ENCODE data around the gene HBS1L. TPM values are rescaled to one million over a fixed set of nuclear protein-coding genes. Genes with fewer than 3 reads are reported as not detected.

Gene HBS1L
- total and polyA plus RNA-seq, 9 of the 15 experiments (the other 6 are each of a cell fraction or from before 2014, with no cell fraction given), result 101 to 199 (median 145) TPM

- H3K9ac ChIP-seq (ENCODE audit: insufficient read depth in 1 of 2, low read depth in 2 of 2, low read length in 2 of 2), result no peak overlapping the region
- in situ Hi-C loops (cut with MboI), result no loop called here
- CTCF ChIA-PET (ENCODE audit: low intra/inter-chr PET ratio), result no interaction called here
- no peak overlapping the region for H3K4me3 ChIP-seq
- FAIRE-seq (no peak), ATAC-seq (no peak), DNase-seq (ENCODE audit: extremely low read depth in 1 of 4, low spot score in 3 of 4) (no peak)
- H3K9me3 ChIP-seq (replicated peaks; ENCODE audit: control insufficient read depth, insufficient read depth, low read depth, low read length), result peaks cover 10% of the 10 kb centered on the region; the same call in 1 of the 2 replicates
- intact Hi-C loops (cut with micrococcal nuclease), result no loop called here
- H3K9me1 ChIP-seq (ENCODE audit: control insufficient read depth, insufficient read depth, low read length), result no peaks in the 10 kb centered on the region
- peak overlapping the region; percentile 17 for H2AFZ ChIP-seq (ENCODE audit: low read depth, low read length)
- peaks cover 3% of the 10 kb centered on the region; the same call in 1 of the 3 replicates for H3K36me3 ChIP-seq (ENCODE audit: control insufficient read depth, insufficient read depth, low read length)
- no peak overlapping the region for H3K27ac ChIP-seq (ENCODE audit: extremely low read depth, low read depth, low read length)
- POLR2A ChIA-PET, result no interaction called here
- no peaks in the 10 kb centered on the region for H3K27me3 ChIP-seq (ENCODE audit: control insufficient read depth in 2 of 2, insufficient read depth in 2 of 2, low read length in 2 of 2)
- 52% methylated on average over 3 of the region's 3 CpGs for WGBS (ENCODE audit: insufficient coverage, low coverage, missing lambda C conversion rate)
- H3K79me2 ChIP-seq (ENCODE audit: control insufficient read depth, insufficient read depth, low read length), result no peaks in the 10 kb centered on the region
- H3K4me2 ChIP-seq (ENCODE audit: insufficient read depth, low read length), result no peak overlapping the region
- no peaks in the 10 kb centered on the region for H4K20me1 ChIP-seq (replicated peaks; ENCODE audit: control insufficient read depth, insufficient read depth, low read length)
- peaks cover 0 to 6% of the 10 kb centered on the region in 2 experiments; a peak in 2 of 5 replicates for H3K4me1 ChIP-seq (replicated peaks in 1 of 2; ENCODE audit: control insufficient read depth in 2 of 2, insufficient read depth in 2 of 2, low read length in 2 of 2)
- no TSS peak for BruUV-seq (replicated peaks)
- peak; percentile 36 to 45; a peak in 1 of 4 replicates for TF ChIP-seq TRIM24 (IDR thresholded peaks at IDR 0.05)
- TF ChIP-seq, protein P1, sequence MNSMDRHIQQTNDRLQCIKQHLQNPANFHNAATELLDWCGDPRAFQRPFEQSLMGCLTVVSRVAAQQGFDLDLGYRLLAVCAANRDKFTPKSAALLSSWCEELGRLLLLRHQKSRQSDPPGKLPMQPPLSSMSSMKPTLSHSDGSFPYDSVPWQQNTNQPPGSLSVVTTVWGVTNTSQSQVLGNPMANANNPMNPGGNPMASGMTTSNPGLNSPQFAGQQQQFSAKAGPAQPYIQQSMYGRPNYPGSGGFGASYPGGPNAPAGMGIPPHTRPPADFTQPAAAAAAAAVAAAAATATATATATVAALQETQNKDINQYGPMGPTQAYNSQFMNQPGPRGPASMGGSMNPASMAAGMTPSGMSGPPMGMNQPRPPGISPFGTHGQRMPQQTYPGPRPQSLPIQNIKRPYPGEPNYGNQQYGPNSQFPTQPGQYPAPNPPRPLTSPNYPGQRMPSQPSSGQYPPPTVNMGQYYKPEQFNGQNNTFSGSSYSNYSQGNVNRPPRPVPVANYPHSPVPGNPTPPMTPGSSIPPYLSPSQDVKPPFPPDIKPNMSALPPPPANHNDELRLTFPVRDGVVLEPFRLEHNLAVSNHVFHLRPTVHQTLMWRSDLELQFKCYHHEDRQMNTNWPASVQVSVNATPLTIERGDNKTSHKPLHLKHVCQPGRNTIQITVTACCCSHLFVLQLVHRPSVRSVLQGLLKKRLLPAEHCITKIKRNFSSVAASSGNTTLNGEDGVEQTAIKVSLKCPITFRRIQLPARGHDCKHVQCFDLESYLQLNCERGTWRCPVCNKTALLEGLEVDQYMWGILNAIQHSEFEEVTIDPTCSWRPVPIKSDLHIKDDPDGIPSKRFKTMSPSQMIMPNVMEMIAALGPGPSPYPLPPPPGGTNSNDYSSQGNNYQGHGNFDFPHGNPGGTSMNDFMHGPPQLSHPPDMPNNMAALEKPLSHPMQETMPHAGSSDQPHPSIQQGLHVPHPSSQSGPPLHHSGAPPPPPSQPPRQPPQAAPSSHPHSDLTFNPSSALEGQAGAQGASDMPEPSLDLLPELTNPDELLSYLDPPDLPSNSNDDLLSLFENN (IDR thresholded peaks at IDR 0.05; ENCODE audit: low read depth in 2 of 2, low read length in 2 of 2), result no peak
- no peak for TF ChIP-seq RUNX1 (IDR thresholded peaks at IDR 0.05; ENCODE audit: low read depth)
- peak; percentile 83 for TF ChIP-seq CHAMP1 (IDR thresholded peaks at IDR 0.05)
- no peak for TF ChIP-seq ERF (CRISPR knock-in tag; IDR thresholded peaks at IDR 0.05)
- TF ChIP-seq, protein P2, sequence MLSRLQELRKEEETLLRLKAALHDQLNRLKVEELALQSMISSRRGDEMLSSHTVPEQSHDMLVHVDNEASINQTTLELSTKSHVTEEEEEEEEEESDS (CRISPR knock-in tag; IDR thresholded peaks at IDR 0.05), result no peak
- TF ChIP-seq ZSCAN29 (IDR thresholded peaks at IDR 0.05), result no peak
- no peak for TF ChIP-seq ZNF707 (CRISPR knock-in tag; conservative IDR thresholded peaks at IDR 0.05)
- TF ChIP-seq RNF2 (IDR thresholded peaks at IDR 0.05), result no peak
- peak; percentile 84 for TF ChIP-seq CC2D1A (IDR thresholded peaks at IDR 0.05)
- no peak for TF ChIP-seq PCBP2 (IDR thresholded peaks at IDR 0.05; ENCODE audit: low read depth, low read length, poor library complexity, severe bottlenecking)
- TF ChIP-seq CREBBP (IDR thresholded peaks at IDR 0.05; ENCODE audit: low read depth, low read length), result no peak
- no peak for TF ChIP-seq PHF8 (IDR thresholded peaks at IDR 0.05; ENCODE audit: borderline replicate concordance, low read length)
- TF ChIP-seq FOXM1 (IDR thresholded peaks at IDR 0.05; ENCODE audit: low read depth), result peak; percentile 25; the same call in 1 of the 2 replicates
- no peak for TF ChIP-seq FOXM1 (CRISPR knock-in tag; IDR thresholded peaks at IDR 0.05; ENCODE audit: low read depth)
- TF ChIP-seq CBX5 (IDR thresholded peaks at IDR 0.05; ENCODE audit: borderline replicate concordance, low read depth), result no peak
- TF ChIP-seq KHSRP (IDR thresholded peaks at IDR 0.05), result no peak
- TF ChIP-seq, protein P3, sequence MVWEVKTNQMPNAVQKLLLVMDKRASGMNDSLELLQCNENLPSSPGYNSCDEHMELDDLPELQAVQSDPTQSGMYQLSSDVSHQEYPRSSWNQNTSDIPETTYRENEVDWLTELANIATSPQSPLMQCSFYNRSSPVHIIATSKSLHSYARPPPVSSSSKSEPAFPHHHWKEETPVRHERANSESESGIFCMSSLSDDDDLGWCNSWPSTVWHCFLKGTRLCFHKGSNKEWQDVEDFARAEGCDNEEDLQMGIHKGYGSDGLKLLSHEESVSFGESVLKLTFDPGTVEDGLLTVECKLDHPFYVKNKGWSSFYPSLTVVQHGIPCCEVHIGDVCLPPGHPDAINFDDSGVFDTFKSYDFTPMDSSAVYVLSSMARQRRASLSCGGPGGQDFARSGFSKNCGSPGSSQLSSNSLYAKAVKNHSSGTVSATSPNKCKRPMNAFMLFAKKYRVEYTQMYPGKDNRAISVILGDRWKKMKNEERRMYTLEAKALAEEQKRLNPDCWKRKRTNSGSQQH (CRISPR knock-in tag; IDR thresholded peaks at IDR 0.05), result no peak
Measured at GRCh38 chr6:135066806-135067205, 12.2 kb upstream of the HBS1L start.
